Measurements from ENCODE around the gene RTKN. TPM values are rescaled to one million over a fixed set of nuclear protein-coding genes. Genes with fewer than 3 reads are reported as not detected.
A peak's percentile ranks its signal among the peaks of the same experiment; 100 is the strongest.
"Not testable (repeated sequence)": the region's sequence is repeated elsewhere in the genome, so short reads cannot be mapped to it uniquely, and the experiment has no call there.

The RTKN gene
- total and polyA plus RNA-seq, 2 experiments from 2014 or later = 13.5 to 14.5 TPM

DNA sequence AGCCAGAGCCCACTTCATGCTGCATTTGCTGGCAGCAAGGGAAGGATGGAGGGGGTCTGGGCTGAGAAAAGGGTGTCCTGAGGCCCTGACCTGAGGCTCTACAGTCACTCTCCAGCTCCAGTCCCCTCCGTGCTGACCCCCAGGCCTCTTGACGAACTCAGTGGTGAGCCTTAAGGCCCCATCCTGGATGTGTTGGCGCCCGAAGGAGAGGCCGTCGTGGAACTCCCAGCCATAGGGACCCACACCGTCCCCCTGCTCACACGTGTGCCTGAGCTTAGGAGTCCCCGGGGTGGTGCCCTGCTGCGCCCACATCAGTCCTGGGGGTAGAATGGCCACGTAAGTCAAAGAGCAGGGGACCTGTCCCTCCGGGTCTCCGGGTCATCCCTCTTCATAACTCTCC is 22.7 kb upstream of the RTKN start:
- no peaks in the 10 kb centered on the region for H4K20me1 ChIP-seq (ENCODE audit: insufficient read depth)
- H3K9me3 ChIP-seq (ENCODE audit: low read depth) = no peaks in the 10 kb centered on the region
- TF ChIP-seq EZH2 (IDR thresholded peaks at IDR 0.05; ENCODE audit: insufficient read depth, poor library complexity, severe bottlenecking) (no peak), EZH2phosphoT487 (IDR thresholded peaks at IDR 0.05; ENCODE audit: insufficient read depth, low read depth) (no peak)
- peaks cover 41% of the 10 kb centered on the region for H3K79me2 ChIP-seq (ENCODE audit: insufficient read depth)
- H3K4me2 ChIP-seq (ENCODE audit: unreplicated experiment) = peak overlapping the region; percentile 89
- 1% methylated on average over 13 of the region's 13 CpGs for WGBS, 2 experiments (ENCODE audit: low coverage in 1 of 2, low lambda C conversion rate in 2 of 2, missing lambda C conversion rate in 2 of 2)
- in situ Hi-C loops (cut with MboI) = no loop called here
- peak overlapping the region; percentile 93 for H3K9ac ChIP-seq
- peak overlapping the region; percentile 90 for H3K4me3 ChIP-seq
- H3K27me3 ChIP-seq (replicated peaks; ENCODE audit: insufficient read depth) = no peaks in the 10 kb centered on the region
- H3K4me1 ChIP-seq (ENCODE audit: insufficient read depth) = no peaks in the 10 kb centered on the region; the same call in 1 of the 2 replicates
- H3K9me2 ChIP-seq (ENCODE audit: insufficient read depth) = no peaks in the 10 kb centered on the region
- H2AFZ ChIP-seq = peak overlapping the region; percentile 83
- no peaks in the 10 kb centered on the region; the same call in 1 of the 2 replicates for H3K36me3 ChIP-seq (ENCODE audit: low read depth)
- H3F3A ChIP-seq (ENCODE audit: insufficient read depth) = peaks cover 11% of the 10 kb centered on the region
- peak; percentile 47 for DNase-seq
- peak overlapping the region; percentile 92 for H3K27ac ChIP-seq

DNA sequence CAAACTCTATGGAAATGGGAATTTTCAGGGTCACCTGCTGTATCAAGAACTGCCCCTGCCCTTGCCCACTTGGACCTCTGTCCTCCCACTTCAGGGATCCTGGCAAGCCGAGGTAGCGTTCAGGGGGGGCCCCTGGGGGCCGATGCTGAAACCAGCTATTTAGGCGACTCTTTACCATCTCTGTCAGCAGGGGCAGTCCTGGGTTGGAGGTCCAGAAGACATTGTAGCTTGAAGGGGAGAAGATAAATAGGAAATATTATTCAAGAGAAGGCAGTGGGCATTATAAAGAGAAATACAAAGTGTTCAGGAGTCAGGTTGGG is 21.0 kb upstream of the RTKN start:
- no peaks in the 10 kb centered on the region for H4K20me1 ChIP-seq (ENCODE audit: insufficient read depth)
- in situ Hi-C loops (cut with MboI) = no loop called here
- no peak overlapping the region for H3K27ac ChIP-seq
- peaks cover 11% of the 10 kb centered on the region for H3F3A ChIP-seq (ENCODE audit: insufficient read depth)
- no peak for DNase-seq
- H3K4me2 ChIP-seq (ENCODE audit: unreplicated experiment) = no peak overlapping the region
- peaks cover 51% of the 10 kb centered on the region for H3K79me2 ChIP-seq (ENCODE audit: insufficient read depth)
- no peaks in the 10 kb centered on the region for H3K9me2 ChIP-seq (ENCODE audit: insufficient read depth)
- no peaks in the 10 kb centered on the region; the same call in 1 of the 2 replicates for H3K4me1 ChIP-seq (ENCODE audit: insufficient read depth)
- H3K4me3 ChIP-seq = no peak overlapping the region
- no peak for TF ChIP-seq EZH2phosphoT487 (IDR thresholded peaks at IDR 0.05; ENCODE audit: insufficient read depth, low read depth)
- TF ChIP-seq EZH2 (IDR thresholded peaks at IDR 0.05; ENCODE audit: insufficient read depth, poor library complexity, severe bottlenecking) = no peak
- no peak overlapping the region for H2AFZ ChIP-seq
- H3K36me3 ChIP-seq (ENCODE audit: low read depth) = no peaks in the 10 kb centered on the region; the same call in 1 of the 2 replicates
- H3K9me3 ChIP-seq (ENCODE audit: low read depth) = no peaks in the 10 kb centered on the region
- H3K9ac ChIP-seq = no peak overlapping the region
- WGBS, 2 experiments (ENCODE audit: low coverage in 1 of 2, low lambda C conversion rate in 2 of 2, missing lambda C conversion rate in 2 of 2) = 72 to 74% methylated on average over 4 of the region's 4 CpGs
- no peaks in the 10 kb centered on the region for H3K27me3 ChIP-seq (replicated peaks; ENCODE audit: insufficient read depth)

DNA sequence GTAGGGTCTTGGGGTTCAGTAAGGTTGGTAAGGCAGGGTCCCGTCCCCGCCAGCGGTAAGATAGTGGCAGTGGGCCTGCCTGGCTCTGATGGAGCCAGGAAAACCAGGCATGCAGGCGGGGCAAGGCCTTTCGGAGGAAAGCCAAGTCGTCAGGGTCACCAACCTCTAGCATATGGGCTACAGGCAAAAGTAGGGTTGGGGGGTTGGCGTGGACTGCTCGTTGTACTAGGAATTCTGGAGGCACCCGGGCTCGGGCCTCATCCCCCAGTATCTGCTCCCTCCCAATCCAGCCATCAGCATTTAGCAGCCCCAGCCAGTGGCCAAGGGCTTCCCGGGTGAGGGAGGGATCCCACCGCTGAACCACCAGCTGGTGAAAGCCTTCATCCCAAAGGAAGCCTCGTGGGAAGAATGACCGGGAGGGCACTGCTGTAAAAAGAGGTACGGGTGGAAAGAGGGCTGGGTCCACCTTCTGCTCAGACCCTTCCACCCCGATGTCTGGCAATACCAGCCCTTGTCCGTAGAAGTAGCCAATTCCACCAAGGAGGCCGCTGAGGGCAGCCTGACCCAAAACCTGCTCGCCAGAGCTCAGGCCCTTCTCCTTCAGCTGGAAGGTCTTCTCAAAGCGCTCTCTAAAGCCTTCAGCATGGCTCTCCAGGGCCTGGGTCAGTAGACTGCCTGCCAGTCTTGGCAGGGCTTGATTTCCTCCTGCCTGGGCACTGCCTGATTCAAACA is 20.5 kb upstream of the RTKN start:
- TF ChIP-seq EZH2phosphoT487 (IDR thresholded peaks at IDR 0.05; ENCODE audit: insufficient read depth, low read depth) = no peak
- no peak for TF ChIP-seq EZH2 (IDR thresholded peaks at IDR 0.05; ENCODE audit: insufficient read depth, poor library complexity, severe bottlenecking)
- H4K20me1 ChIP-seq (ENCODE audit: insufficient read depth) = no peaks in the 10 kb centered on the region
- no peaks in the 10 kb centered on the region for H3K27me3 ChIP-seq (replicated peaks; ENCODE audit: insufficient read depth)
- no peak for DNase-seq
- H2AFZ ChIP-seq = no peak overlapping the region
- H3K4me3 ChIP-seq = no peak overlapping the region
- H3K4me1 ChIP-seq (ENCODE audit: insufficient read depth) = no peaks in the 10 kb centered on the region; the same call in 1 of the 2 replicates
- H3K4me2 ChIP-seq (ENCODE audit: unreplicated experiment) = no peak overlapping the region
- 75% methylated on average over 20 of the region's 20 CpGs for WGBS, 2 experiments (ENCODE audit: low coverage in 1 of 2, low lambda C conversion rate in 2 of 2, missing lambda C conversion rate in 2 of 2)
- H3K9me2 ChIP-seq (ENCODE audit: insufficient read depth) = no peaks in the 10 kb centered on the region
- peaks cover 51% of the 10 kb centered on the region for H3K79me2 ChIP-seq (ENCODE audit: insufficient read depth)
- peaks cover 7% of the 10 kb centered on the region for H3F3A ChIP-seq (ENCODE audit: insufficient read depth)
- in situ Hi-C loops (cut with MboI) = no loop called here
- H3K9me3 ChIP-seq (ENCODE audit: low read depth) = no peaks in the 10 kb centered on the region
- no peaks in the 10 kb centered on the region; the same call in 1 of the 2 replicates for H3K36me3 ChIP-seq (ENCODE audit: low read depth)
- H3K9ac ChIP-seq = no peak overlapping the region
- H3K27ac ChIP-seq = no peak overlapping the region

DNA sequence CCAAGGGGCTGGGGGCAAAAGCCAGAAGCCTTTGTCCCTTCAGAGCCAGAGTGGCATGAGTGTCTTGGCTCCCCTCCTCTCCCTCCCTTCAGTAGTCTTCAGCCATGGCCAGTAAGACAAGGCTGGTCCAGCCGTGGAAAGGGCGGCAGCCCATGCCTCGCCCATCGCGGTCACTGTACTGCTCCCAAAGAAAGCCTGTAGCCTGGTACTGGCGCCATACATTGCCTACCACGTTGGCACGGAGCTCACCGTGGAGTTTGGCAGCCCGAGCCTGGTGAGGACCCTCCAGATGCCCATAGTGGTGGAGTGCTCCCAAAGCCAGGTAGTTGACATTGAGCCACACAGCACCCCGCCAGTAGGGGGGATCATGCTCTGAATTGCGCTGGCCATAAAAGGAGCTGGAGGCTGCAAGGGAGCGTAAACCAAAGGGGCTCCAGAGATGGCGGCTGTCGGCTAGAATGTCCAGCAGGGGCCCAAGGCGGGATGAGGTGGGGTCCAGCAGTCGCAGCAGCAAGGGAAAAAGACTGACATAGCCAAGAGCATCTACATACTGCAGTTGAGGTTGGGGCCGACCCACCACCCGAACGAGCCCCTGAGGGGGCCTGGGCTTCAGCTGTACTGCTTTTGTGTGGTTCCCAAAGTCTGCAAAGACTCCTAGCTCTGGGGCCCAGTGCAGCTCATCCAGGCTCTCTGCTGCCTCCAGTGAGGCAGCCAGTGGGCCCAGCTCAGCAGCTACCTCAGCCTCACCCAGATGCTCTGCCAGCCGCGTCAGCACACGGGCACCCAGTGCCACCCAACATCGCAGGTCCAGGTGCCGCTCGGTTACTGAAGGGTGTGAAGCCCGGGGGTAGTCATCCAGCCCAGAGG is 19.7 kb upstream of the RTKN start:
- Histone ChIP-seq H3K9ac (no peak overlapping the region), H3K27me3 (replicated peaks; ENCODE audit: insufficient read depth) (no peaks in the 10 kb centered on the region), H3F3A (ENCODE audit: insufficient read depth) (peaks cover 10% of the 10 kb centered on the region), H3K4me1 (ENCODE audit: insufficient read depth) (no peaks in the 10 kb centered on the region; the same call in 1 of the 2 replicates), H3K4me3 (no peak overlapping the region), H3K79me2 (ENCODE audit: insufficient read depth) (peaks cover 52% of the 10 kb centered on the region), H3K9me2 (ENCODE audit: insufficient read depth) (no peaks in the 10 kb centered on the region), H2AFZ (no peak overlapping the region), H3K27ac (no peak overlapping the region), H3K36me3 (ENCODE audit: low read depth) (no peaks in the 10 kb centered on the region; the same call in 1 of the 2 replicates), H4K20me1 (ENCODE audit: insufficient read depth) (no peaks in the 10 kb centered on the region), H3K9me3 (ENCODE audit: low read depth) (no peaks in the 10 kb centered on the region), H3K4me2 (ENCODE audit: unreplicated experiment) (no peak overlapping the region)
- 86 to 88% methylated on average over 27 of the region's 27 CpGs for WGBS, 2 experiments (ENCODE audit: low coverage in 1 of 2, low lambda C conversion rate in 2 of 2, missing lambda C conversion rate in 2 of 2)
- DNase-seq = no peak
- in situ Hi-C loops (cut with MboI) = no loop called here
- TF ChIP-seq EZH2 (IDR thresholded peaks at IDR 0.05; ENCODE audit: insufficient read depth, poor library complexity, severe bottlenecking) (no peak), EZH2phosphoT487 (IDR thresholded peaks at IDR 0.05; ENCODE audit: insufficient read depth, low read depth) (no peak)

DNA sequence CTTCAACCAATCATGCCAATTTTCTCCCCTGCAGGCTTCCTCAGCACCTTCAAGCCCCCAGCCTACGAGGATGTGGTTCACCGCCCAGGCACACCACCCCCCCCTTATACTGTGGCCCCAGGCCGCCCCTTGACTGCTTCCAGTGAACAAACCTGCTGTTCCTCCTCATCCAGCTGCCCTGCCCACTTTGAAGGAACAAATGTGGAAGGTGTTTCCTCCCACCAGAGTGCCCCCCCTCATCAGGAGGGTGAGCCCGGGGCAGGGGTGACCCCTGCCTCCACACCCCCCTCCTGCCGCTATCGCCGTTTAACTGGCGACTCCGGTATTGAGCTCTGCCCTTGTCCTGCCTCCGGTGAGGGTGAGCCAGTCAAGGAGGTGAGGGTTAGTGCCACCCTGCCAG is 18.4 kb upstream of the RTKN start:
- H3K27me3 ChIP-seq (replicated peaks; ENCODE audit: insufficient read depth); H3F3A ChIP-seq (ENCODE audit: insufficient read depth); H4K20me1 ChIP-seq (ENCODE audit: insufficient read depth); DNase-seq; H3K9ac ChIP-seq; H3K4me1 ChIP-seq (ENCODE audit: insufficient read depth); H3K27ac ChIP-seq; H2AFZ ChIP-seq; H3K9me3 ChIP-seq (ENCODE audit: low read depth); H3K9me2 ChIP-seq (ENCODE audit: insufficient read depth); in situ Hi-C loops (cut with MboI); H3K4me3 ChIP-seq; H3K36me3 ChIP-seq (ENCODE audit: low read depth); H3K4me2 ChIP-seq (ENCODE audit: unreplicated experiment): not testable (repeated sequence)
- 71 to 76% methylated on average over 4 to 10 of the region's 10 CpGs for WGBS, 2 experiments (ENCODE audit: low coverage in 1 of 2, low lambda C conversion rate in 2 of 2, missing lambda C conversion rate in 2 of 2)
- peaks cover 52% of the 10 kb centered on the region for H3K79me2 ChIP-seq (ENCODE audit: insufficient read depth)

DNA sequence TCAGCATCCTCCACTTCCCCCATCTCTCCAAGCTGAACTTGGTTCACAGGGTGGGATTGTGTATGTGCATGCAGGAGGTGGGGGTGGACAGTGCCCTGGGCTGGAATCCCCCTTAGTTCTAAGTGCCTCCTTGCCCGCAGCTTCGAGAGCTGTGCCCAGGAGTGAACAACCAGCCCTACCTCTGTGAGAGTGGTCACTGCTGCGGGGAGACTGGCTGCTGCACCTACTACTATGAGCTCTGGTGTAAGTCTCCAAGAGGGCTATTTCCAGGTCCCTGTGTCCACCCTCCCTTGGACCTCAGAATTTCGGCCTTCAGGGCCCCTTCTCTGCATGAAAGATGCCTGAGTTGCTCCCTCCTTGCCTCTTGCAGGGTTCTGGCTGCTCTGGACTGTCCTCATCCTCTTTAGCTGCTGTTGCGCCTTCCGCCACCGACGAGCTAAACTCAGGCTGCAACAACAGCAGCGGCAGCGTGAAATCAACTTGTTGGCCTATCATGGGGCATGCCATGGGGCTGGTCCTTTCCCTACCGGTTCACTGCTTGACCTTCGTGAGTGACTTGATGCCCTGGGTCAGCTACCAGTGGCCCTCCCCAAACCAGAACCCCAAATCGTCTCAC is 17.9 kb upstream of the RTKN start:
- H3K9me3 ChIP-seq (ENCODE audit: low read depth); H3K4me1 ChIP-seq (ENCODE audit: insufficient read depth); H3K36me3 ChIP-seq (ENCODE audit: low read depth); H3K9me2 ChIP-seq (ENCODE audit: insufficient read depth); H4K20me1 ChIP-seq (ENCODE audit: insufficient read depth); H3K27me3 ChIP-seq (replicated peaks; ENCODE audit: insufficient read depth); H2AFZ ChIP-seq; H3F3A ChIP-seq (ENCODE audit: insufficient read depth); DNase-seq; H3K27ac ChIP-seq; in situ Hi-C loops (cut with MboI): not testable (repeated sequence)
- peak overlapping the region; percentile 93 for H3K4me2 ChIP-seq (ENCODE audit: unreplicated experiment)
- WGBS, 2 experiments (ENCODE audit: low coverage in 1 of 2, low lambda C conversion rate in 2 of 2, missing lambda C conversion rate in 2 of 2) = 62 to 71% methylated on average over 13 of the region's 13 CpGs
- H3K9ac ChIP-seq = peak overlapping the region; percentile 84
- peaks cover 52% of the 10 kb centered on the region for H3K79me2 ChIP-seq (ENCODE audit: insufficient read depth)
- peak overlapping the region; percentile 87 for H3K4me3 ChIP-seq
